Ishikawa (cell line): ENCODE measurements around the gene GBF1.

Experiments
- RAD21 ChIP-seq: IDR thresholded peaks from 2 replicates; pipeline ENCODE4 v1.6.1; 2012; ENCODE audit warnings: low read depth
- TAF1 ChIP-seq: IDR thresholded peaks from 2 replicates; pipeline ENCODE4 v1.6.1; 2012; ENCODE audit warnings: low read depth, mild to moderate bottlenecking
- TCF12 ChIP-seq: IDR thresholded peaks from 2 replicates; pipeline ENCODE4 v1.6.1; 2012; ENCODE audit warnings: low read depth

DNA sequence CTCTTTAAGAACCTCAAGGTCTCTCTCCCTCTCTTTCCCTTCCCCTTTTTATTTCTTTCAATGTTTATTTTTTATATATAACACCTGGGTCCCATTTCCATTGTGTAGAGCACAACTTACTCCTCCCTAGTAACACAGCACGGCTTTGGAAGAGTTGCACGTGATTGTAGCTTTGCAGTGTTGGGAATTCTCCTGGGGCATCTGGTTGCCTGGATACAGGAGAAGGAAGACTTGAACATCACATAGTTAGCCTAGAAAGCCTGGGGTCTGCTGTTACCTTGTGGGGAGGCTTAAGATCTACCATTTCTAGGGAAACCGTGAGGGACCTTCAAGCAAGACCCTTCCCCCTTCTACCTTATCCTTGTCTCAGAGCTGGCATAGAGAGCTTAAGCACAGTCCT, 109.1 kb downstream of the GBF1 start:
- TF ChIP-seq TCF12, result no peak
- TF ChIP-seq TAF1, result no peak
- no peak for TF ChIP-seq RAD21
